Panc1 (cell line): ENCODE data around the gene DOCK1. TPM values are rescaled to one million over a fixed set of nuclear protein-coding genes. Genes with fewer than 3 reads are reported as not detected.

Source experiments
- ATAC-seq: fragments of 200-7000 bp; cut with Tn5 transposase; 2 replicates; pipeline ENCODE4 v1.9.1; 2020; ENCODE audit warnings: mild to moderate bottlenecking, moderate library complexity
- BruUV-seq: library from RNA; stranded (reverse); fragments of 400-500 nt; replicated peaks from 2 replicates; lab custom pipeline; 2021; lab: Mats Ljungman, UMichigan
- CTCF ChIA-PET: fragments of 300-600 bp; sonication (Branson Sonifier 250); formaldehyde crosslinking; loops from one replicate; lab custom pipeline; 2022; ENCODE audit warnings: antibody characterized with exemption; lab: Charles Lee
- POLR2A ChIA-PET: fragments of 300-600 bp; sonication (Branson Sonifier 250); formaldehyde crosslinking; loops from one replicate; lab custom pipeline; 2022; ENCODE audit warnings: antibody characterized with exemption; lab: Charles Lee
- DNase-seq: peaks from one replicate; pipeline ENCODE4 v3.0.0-alpha.2; 2010; ENCODE audit warnings: low read depth, low spot score
- H3K27ac ChIP-seq: 2 replicates; pipeline ENCODE4 v1.5.1; 2011; ENCODE audit warnings: mild to moderate bottlenecking, low read length, inconsistent platforms
- H3K27me3 ChIP-seq: fragments of 200-500 bp; sonication (Bioruptor generic); 2 replicates; pipeline ENCODE4 v1.6.0; 2014; ENCODE audit warnings: low read length, inconsistent platforms; ENCODE audit not compliant: control insufficient read depth, insufficient read depth
- H3K36me3 ChIP-seq: fragments of 200-500 bp; sonication (Bioruptor generic); 2 replicates; pipeline ENCODE4 v1.5.1; 2014; ENCODE audit warnings: inconsistent platforms, mild to moderate bottlenecking, low read length, moderate library complexity; ENCODE audit not compliant: control insufficient read depth, insufficient read depth
- H3K4me1 ChIP-seq: 2 replicates; pipeline ENCODE4 v1.5.1; 2011; ENCODE audit warnings: inconsistent platforms, mild to moderate bottlenecking, low read length, moderate library complexity; ENCODE audit not compliant: control insufficient read depth, insufficient read depth
- H3K4me3 ChIP-seq, 2 experiments: 2 replicates each; pipeline ENCODE4 v1.5.1; 2011 to 2012; ENCODE audit warnings: low read depth in 2 of 2, low read length in 2 of 2, mild to moderate bottlenecking in 2 of 2, inconsistent platforms in 1 of 2, moderate library complexity in 1 of 2
- H3K9me3 ChIP-seq: fragments of 200-500 bp; sonication (Bioruptor generic); 2 replicates; pipeline ENCODE4 v1.5.1; 2014; ENCODE audit warnings: low read depth, mild to moderate bottlenecking, inconsistent platforms, low read length, moderate library complexity; ENCODE audit not compliant: control insufficient read depth, insufficient read depth
- POLR2AphosphoS5 ChIP-seq: IDR thresholded peaks from 2 replicates; pipeline ENCODE4 v1.6.1; 2012; ENCODE audit warnings: mild to moderate bottlenecking, low read depth, low read length, moderate library complexity
- SIN3A ChIP-seq: IDR thresholded peaks from 2 replicates; pipeline ENCODE4 v1.6.1; 2012; ENCODE audit warnings: low read depth, mild to moderate bottlenecking, low read length, moderate library complexity, borderline replicate concordance; ENCODE audit not compliant: insufficient read depth
- TCF7L2 ChIP-seq: IDR thresholded peaks from 2 replicates; pipeline ENCODE4 v1.6.1; 2011; ENCODE audit warnings: mild to moderate bottlenecking, low read depth, low read length, inconsistent platforms
- in situ Hi-C: cut with HindIII; loops from 2 replicates; pipeline ENCODE4 v1.10.0; 2016; ENCODE audit warnings: low sequenced_read_pairs, low pct_unique_long_range_greater_than_20kb
- intact Hi-C: fragments of 100-400 bp; cut with micrococcal nuclease; formaldehyde crosslinking; loops from one replicate; pipeline ENCODE4 v1.10.0; 2022; ENCODE audit not compliant: unreplicated experiment
- total RNA-seq: library from RNA; stranded (reverse); gene quantifications from one replicate; pipeline ENCODE4 v1.2.1, GENCODE V29; 2021; ENCODE audit not compliant: unreplicated experiment
- TF ChIP-seq, protein P1 (sequence below): fragments of 450-650 bp; IDR thresholded peaks from 2 replicates; pipeline ENCODE4 v1.5.1; 2017; ENCODE audit warnings: mild to moderate bottlenecking
- TF ChIP-seq, protein P2 (sequence below), 2 experiments: IDR thresholded peaks; 2 replicates each; pipeline ENCODE4 v1.6.1; 2011 to 2012; ENCODE audit warnings: low read depth in 2 of 2, control low read depth in 1 of 2, low read length in 1 of 2, mild to moderate bottlenecking in 1 of 2, moderate library complexity in 1 of 2; ENCODE audit not compliant: insufficient read depth in 1 of 2

DOCK1 gene
- total RNA-seq, 1 experiment from 2014 or later, result 67.6 TPM

DNA sequence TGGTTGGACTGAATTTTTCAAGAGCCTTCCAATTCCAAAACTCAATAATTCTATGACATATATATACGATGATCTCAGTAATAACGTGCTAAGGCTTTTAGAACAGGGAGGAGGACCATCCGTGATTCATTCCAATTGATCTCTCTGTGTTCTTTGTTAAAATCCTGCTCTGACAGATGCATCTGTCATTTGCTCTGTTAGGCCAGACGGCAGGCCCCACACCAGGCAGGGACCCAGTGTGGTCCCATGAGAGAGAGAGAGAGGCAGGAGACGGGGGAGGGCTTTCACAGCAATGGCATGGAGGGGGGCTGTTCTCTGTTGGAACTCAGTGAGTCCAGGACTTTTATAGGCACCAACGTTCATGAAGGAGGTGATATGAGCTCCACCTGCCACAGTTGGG is 451.1 kb downstream of the DOCK1 start:
- H3K4me1 ChIP-seq, result no peaks in the 10 kb centered on the region
- ATAC-seq (no peak), DNase-seq (no peak)
- ChIA-PET POLR2A (no interaction called here), CTCF (no interaction called here)
- no peak for TF ChIP-seq SIN3A
- no peak for TF ChIP-seq TCF7L2
- TF ChIP-seq POLR2AphosphoS5, result no peak
- TF ChIP-seq, protein P1, sequence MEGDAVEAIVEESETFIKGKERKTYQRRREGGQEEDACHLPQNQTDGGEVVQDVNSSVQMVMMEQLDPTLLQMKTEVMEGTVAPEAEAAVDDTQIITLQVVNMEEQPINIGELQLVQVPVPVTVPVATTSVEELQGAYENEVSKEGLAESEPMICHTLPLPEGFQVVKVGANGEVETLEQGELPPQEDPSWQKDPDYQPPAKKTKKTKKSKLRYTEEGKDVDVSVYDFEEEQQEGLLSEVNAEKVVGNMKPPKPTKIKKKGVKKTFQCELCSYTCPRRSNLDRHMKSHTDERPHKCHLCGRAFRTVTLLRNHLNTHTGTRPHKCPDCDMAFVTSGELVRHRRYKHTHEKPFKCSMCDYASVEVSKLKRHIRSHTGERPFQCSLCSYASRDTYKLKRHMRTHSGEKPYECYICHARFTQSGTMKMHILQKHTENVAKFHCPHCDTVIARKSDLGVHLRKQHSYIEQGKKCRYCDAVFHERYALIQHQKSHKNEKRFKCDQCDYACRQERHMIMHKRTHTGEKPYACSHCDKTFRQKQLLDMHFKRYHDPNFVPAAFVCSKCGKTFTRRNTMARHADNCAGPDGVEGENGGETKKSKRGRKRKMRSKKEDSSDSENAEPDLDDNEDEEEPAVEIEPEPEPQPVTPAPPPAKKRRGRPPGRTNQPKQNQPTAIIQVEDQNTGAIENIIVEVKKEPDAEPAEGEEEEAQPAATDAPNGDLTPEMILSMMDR, result no peak
- TF ChIP-seq, protein P2, sequence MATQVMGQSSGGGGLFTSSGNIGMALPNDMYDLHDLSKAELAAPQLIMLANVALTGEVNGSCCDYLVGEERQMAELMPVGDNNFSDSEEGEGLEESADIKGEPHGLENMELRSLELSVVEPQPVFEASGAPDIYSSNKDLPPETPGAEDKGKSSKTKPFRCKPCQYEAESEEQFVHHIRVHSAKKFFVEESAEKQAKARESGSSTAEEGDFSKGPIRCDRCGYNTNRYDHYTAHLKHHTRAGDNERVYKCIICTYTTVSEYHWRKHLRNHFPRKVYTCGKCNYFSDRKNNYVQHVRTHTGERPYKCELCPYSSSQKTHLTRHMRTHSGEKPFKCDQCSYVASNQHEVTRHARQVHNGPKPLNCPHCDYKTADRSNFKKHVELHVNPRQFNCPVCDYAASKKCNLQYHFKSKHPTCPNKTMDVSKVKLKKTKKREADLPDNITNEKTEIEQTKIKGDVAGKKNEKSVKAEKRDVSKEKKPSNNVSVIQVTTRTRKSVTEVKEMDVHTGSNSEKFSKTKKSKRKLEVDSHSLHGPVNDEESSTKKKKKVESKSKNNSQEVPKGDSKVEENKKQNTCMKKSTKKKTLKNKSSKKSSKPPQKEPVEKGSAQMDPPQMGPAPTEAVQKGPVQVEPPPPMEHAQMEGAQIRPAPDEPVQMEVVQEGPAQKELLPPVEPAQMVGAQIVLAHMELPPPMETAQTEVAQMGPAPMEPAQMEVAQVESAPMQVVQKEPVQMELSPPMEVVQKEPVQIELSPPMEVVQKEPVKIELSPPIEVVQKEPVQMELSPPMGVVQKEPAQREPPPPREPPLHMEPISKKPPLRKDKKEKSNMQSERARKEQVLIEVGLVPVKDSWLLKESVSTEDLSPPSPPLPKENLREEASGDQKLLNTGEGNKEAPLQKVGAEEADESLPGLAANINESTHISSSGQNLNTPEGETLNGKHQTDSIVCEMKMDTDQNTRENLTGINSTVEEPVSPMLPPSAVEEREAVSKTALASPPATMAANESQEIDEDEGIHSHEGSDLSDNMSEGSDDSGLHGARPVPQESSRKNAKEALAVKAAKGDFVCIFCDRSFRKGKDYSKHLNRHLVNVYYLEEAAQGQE (IDR thresholded peaks at IDR 0.05; ENCODE audit: insufficient read depth in 1 of 2, low read depth in 2 of 2, low read length in 1 of 2), result no peak
- H3K27ac ChIP-seq, result no peak overlapping the region
- no peaks in the 10 kb centered on the region for H3K27me3 ChIP-seq
- H3K9me3 ChIP-seq, result no peaks in the 10 kb centered on the region
- no TSS peak for BruUV-seq
- intact Hi-C loops (no loop called here), in situ Hi-C loops (no loop called here)
- no peak overlapping the region for H3K4me3 ChIP-seq
- no peaks in the 10 kb centered on the region; the same call in 1 of the 2 replicates for H3K36me3 ChIP-seq

DNA sequence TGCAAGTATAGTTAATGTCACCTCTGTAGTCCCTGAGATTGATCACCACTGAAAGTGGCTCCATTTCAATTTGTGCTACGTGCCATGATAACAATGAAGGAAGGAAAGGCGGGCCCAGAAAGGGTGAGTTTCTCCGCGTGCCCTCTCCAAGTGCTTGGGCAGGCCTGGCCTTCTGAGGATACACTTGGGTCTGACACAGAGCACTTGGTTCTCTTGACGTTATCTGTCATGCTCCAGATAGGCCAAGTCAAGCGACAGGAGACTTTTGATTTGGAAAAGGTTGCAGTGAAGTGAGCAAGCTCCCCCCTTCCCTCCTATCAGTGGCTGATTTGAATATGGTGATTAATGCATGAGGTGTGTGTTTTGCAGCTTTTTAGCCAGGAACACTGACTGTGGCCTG is 452.0 kb downstream of the DOCK1 start:
- ChIA-PET CTCF (no interaction called here), POLR2A (no interaction called here)
- no peak overlapping the region for H3K4me3 ChIP-seq
- in situ Hi-C loops, result no loop called here
- H3K36me3 ChIP-seq, result no peaks in the 10 kb centered on the region; the same call in 1 of the 2 replicates
- H3K27ac ChIP-seq, result no peak overlapping the region
- no TSS peak for BruUV-seq
- ATAC-seq, result no peak
- no peak for DNase-seq
- no peaks in the 10 kb centered on the region for H3K4me1 ChIP-seq
- no peaks in the 10 kb centered on the region for H3K9me3 ChIP-seq
- H3K27me3 ChIP-seq, result no peaks in the 10 kb centered on the region
- intact Hi-C loops, result no loop called here
- TF ChIP-seq SIN3A (no peak), POLR2AphosphoS5 (no peak), TCF7L2 (no peak)
- TF ChIP-seq, protein P1, result no peak
- TF ChIP-seq, protein P2 (IDR thresholded peaks at IDR 0.05; ENCODE audit: insufficient read depth in 1 of 2, low read depth in 2 of 2, low read length in 1 of 2), result no peak
